CD4-positive, alpha-beta T cell treated with Interleukin-10 for 1 hour (primary cell): ENCODE data around the gene SULT1C2.

Experiments used
- DNase-seq: peaks from one replicate; pipeline ENCODE4 v3.0.0-alpha.2; 2020

The SULT1C2 gene

DNA sequence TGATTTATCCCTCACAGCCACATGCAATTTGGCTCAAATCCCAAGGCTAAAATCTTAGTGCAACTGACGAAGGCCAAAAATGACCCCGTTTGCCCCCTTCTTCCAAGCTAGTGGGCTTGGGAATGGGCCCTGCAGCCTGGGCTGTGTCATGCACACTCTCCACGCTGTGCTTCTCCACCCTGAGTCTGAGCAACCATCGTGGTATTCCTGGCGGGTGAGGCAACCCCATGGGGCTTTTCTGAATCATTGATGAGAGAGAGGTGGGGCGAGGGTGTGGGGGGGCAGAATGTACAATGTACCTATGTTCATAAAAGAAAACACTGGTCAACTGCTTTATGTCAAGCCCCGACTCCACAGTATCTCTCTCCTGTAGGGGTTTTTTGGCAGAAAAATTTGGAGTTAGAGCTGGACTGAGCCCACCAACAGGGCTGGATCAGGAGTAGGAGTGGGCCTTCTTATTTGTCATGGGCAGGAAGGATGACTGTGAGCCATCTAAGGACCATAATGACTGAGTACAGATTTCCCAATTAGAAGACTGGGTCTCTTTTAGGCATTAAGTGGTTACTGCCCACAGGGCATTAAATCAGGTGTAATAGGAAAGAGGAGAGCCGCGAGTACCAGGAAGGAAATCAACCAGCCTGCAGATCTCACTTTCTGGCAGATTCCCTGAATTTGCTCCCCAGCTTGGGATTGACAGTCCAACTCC, 8.9 kb downstream of the SULT1C2 start:
- no peak for DNase-seq

DNA sequence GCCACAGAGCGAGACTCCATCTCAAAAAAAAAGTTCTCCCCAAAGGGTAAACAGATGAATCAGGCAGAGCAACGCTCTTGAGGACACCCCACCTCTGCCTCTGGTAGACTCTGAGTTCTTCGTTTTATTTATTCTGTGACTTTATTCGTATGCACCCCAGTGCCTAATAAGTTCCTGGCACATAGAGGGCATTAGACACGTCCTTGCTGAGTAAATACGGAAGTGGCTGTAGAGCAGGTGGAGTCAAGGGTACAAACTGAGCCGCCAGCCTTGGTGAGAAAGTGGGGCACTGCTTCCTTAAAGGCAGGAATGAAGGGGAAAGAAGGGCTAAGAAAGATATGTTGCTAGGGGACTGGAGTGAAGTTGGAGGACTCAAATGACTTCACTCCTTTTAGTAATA, 12.9 kb downstream of the SULT1C2 start:
- DNase-seq = no peak

DNA sequence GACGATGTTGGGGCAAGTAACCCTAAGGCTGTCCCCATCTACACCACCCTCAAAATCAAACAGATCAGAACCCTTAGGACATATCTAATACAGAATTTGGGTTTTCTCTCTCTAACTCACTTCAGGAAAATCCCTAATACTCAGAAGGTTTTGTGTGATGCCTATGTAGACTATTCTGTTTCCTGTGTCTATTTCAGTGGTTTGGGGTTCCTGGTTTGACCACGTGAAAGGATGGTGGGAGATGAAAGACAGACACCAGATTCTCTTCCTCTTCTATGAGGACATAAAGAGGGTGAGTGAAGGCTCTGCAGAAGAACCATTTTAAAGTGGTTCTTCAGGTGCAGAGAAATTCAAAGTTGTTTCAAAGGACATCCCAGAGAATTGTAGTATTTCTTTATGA, 16.3 kb downstream of the SULT1C2 start:
- no peak for DNase-seq

DNA sequence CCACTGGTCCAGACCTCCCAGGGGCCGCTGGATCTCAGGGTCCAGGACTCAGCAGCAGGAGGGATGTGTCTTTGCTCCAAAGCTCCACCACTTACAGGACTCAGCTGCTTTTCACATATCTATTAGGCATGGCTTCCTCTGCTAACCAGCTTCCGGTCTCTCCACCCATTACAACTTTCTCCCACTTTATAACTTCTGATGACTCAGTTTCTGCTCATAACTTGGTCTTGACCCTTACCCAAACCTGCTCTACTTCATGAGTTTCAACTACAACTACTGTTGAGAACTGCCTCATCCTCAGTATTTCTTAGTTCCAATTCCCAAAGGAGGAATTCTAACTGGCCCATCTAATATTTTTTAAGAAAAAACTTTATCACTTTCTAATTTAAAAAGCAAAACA, 17.2 kb downstream of the SULT1C2 start:
- no peak for DNase-seq

DNA sequence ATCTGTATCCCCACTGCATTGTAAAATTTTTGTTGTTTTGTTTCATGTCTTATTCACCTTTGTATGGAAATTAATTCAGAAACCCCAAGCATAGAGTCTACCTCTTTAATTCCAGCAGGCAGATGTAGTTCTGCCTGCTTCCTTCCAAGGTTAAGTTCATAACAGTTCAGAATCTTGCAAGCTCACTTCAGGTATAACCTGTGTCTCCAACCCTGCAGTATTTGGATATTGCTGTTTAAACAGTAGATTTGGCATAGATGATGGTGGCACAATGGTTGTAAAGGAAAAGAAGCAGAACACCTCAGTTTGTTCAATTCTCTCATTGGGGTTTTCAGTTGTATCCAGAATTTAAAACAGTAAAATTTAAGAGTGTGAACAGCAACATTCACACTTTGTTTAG, 21.2 kb downstream of the SULT1C2 start:
- DNase-seq = no peak

DNA sequence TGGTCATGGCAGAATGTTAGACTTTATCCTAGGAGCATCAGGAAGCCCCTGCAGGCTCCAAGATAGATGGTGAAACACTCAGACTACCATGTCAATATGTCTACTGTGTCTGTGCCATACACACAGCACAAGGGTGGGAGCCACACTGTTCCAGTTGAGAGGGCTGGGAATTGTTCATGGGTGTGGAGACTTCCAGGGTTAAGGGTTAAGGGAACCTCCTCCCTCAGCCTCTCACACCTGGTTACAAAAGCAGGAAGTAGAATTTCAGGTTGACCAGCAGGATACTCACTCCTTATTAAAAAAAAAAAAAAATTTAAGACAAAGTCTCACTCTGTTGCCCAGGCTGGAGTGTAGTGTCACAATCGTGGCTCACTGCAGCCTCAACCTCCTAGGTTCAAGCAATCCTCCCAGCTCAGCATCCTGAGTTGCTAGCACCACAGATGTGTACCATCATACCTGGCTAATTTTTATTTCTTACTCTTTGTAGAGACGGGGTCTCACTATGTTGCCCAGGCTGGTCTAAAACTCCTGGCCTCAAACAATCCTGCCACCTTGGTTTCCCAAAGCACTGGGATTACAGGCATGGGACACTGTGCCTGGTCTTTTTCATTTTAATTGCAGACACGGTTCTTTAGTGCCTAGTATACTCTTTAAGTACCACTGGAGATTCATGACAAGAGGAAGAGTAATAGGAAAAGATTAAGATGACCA, 26.0 kb downstream of the SULT1C2 start:
- no peak for DNase-seq

DNA sequence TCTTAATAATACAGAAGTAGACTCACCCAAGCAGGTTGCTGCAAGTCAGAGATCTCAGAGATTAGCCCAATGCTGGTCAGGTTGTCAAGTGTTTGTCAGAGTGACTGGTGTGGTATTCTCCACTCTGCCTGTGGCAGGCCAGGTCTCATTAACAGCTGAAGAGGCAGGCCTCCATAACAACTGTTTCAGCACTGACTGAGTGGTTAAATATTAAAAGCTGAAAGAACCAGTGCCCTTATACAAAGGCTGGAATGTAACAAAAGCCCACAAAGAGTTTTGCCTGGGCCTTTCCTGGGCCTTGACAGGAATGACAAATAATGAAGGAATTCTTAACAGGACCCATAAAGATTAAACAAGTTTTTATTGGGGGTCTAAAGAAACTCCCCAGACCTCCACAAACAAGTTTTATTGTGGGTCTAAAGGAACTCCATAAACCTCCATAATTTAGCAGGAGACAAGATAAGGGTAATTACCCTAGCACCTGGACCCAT, 26.8 kb downstream of the SULT1C2 start:
- DNase-seq = no peak

DNA sequence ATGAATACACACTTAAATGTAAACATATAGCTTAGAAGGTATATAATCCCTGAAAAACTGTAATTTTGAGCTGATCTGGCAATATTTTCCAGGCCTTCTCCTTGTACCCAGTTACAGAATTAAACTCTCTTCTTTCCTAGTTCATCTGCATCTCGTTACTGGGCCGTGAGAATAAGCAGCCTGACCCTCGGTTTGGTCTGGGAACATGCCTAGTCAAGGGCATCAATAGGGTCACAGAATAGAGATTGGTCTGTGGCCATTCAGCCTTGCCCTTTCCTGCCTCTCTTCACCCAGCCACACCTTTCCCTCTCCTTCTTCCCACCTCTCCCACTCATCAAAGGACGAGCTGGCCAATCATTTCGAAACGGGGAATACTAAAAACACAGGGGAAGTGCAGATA, 27.3 kb downstream of the SULT1C2 start:
- DNase-seq = no peak

DNA sequence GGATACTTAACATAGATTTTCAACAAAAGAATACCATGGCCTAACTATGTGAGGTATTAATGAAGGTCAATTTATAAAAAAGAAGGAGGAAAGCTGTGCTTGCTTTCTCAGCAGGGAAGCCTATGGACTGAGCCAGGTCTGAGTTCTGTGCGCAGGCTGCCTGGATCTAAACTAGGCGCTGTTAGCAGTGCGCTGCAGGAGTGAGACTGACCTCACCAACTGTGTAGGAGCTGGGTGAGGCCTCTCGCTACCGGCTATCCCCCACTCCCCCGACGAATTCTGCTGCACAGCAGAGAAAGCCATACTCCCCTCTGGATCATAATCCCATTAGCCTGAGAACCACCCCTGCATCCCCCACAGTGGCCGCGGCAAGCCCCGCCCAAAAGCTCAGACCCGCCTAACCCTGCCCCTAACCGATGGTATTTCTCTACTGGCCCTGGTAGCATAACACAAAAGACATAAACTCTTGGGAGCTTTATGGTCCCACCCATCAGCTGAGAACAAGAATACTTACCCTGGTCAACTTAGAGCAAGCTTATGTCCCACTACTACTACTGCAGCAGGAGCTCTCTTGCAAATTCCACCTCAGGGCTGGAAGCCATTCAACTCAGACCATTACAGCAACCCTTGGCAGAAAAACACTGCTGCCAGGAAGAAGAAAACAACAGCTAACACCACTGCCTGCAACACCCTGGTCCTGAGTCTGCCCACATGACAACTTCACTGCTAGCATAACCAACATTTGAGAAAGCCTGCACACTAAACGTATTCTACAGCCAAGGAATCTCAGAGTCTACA, 28.0 kb downstream of the SULT1C2 start:
- no peak for DNase-seq

DNA sequence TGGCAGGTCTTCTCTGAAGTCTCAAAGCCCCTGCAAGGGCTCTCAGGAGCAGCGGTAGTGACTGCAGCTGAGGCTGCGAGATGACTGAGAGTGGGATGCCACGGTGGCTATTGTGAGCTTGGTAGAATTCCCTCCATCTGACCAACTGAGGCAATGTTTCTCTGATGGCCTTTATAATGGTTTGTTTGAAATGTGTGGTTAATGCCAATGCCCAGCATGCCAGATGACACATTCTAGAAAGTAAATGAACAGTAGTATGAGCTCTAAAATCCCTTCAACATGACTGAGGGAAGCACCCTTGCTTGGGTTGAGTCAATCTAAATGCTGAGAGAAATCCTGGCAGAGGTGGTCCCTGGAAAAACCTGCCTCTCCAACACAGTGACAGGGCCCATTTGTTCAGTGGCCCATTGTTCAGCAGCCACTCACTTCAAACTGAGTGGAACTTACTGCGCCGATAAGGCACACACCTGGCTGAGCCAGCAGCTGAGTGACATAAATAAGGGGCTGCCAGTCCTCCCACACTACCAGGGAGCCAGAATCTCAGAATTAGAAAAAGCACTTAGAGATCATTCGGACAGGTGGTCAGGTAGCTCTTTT, 31.7 kb downstream of the SULT1C2 start:
- no peak for DNase-seq

DNA sequence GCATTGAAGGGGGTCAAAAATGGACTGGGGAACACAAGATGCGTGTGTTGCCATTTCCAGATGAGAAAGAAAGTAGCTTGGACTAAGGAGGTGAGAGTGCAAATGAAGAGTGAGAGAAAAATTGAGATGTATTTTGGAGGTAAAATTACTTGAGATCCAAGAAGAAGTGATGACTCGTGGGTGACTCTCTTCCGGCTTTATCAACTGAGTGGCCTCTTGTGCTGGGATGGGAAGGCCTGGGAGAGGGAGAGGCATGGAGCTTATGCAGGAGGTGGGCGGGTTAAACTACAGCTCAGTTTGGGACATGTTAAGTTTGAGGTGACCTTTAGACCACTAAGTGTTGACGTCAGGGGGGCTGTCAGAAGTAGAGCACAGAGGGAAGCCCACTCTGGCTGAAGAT, 34.9 kb downstream of the SULT1C2 start:
- no peak for DNase-seq

DNA sequence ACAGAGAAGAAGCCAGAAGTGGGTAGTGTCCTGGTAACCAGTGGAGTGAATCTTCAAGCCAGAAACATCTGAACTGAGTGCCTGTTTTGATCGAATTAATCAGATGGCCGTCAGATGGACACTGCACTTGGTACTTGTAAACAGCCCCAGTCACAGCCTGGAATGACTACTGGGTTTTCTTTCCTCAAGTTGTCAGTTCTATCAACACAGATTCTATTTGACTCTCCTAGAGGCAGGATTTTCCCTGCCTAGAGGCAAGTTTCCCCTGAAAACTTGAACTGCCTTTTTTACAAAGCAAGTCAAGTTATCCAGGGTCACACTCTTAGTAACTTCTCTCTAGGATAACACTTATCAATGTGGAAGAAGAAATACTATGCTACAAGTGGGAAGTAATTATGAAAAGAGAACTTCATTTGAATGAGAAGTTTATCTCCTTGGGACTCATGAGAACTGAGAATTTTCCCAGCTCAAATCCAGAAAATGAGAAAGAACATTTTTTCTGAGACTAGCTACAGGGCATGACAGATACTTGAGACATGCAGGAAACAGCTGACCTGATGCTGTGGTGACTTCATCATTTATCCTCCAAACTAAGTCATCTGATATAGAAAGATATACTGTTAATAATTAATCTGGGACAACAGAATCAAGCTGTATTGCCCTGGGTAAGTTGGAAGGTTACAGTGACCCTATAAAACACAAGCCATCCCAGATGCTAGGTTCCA, 36.0 kb downstream of the SULT1C2 start:
- no peak for DNase-seq

DNA sequence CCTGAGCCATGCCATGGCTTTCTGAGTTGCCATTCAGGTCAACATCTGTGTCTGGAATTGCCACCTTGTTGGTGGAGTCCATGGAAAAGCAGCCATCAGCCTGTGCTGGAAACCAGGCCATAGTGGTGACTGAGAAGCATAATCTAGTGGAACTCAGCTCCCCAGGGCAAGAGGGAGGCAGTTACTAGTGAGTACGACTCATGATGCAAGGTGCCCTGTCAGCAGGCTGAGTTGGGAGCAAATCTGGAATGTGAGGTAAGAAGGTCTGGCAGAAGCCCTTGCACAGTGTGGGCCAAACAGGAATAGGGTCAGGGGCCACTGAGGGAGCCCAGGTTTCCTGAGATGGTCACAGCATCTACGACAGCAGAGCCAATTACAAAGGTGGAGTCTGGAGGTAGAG, 37.1 kb downstream of the SULT1C2 start:
- DNase-seq = no peak

DNA sequence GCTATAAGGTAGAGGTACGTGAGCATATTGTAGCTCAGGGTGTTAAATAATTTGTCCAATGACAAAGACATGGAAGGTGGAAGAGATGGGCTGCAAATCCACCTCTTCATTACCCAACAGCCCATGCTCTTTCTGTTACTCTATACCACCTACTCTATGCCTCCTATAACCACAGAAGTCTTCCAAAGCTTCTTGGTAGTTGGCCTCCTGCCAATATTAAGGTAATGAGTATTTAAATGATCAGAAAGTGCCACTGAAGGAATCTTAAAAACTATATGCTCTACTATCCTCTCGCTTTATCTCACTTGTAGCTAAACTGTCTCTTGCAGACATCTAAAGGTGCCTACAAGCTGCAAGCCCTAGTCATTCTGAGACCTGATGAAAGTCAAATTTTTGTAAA, 41.1 kb downstream of the SULT1C2 start:
- no peak for DNase-seq

DNA sequence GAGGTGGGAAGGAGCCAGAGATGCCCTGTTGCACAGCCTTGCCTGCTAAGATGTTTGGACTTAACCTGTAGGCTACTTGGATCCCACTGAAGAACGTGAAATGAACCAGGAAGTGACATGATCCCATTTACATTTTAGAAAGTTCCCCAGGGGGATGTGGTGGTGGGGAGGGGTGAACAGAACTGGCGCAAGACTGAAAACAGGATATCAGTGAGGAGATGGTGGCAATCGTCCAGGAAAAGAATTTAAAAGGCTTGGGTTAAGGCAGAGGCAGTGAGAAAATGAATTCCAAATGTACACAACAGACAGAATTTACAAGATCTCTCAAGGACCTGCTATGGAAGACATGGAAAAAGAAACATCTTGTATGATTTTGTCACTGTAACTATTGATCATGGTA, 42.3 kb downstream of the SULT1C2 start:
- DNase-seq = no peak

DNA sequence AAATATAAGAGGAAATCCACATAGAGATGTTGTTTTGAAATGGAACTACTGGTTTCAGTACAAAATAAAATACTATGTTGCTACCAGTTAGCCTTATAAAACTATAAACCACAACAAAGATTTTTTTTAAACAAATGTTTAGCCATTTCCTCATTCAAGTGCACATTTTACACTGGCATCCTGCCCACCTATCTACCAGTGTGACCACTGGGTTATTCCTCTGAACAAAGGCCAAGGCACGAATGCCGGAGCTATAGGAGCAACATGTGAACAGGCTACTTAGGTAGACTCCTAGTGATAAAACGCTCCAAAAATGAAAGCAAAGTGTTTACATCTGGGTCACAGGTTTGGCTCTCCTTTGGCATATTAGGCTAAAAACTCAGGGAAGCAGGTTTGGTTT, 57.3 kb downstream of the SULT1C2 start:
- no peak for DNase-seq

DNA sequence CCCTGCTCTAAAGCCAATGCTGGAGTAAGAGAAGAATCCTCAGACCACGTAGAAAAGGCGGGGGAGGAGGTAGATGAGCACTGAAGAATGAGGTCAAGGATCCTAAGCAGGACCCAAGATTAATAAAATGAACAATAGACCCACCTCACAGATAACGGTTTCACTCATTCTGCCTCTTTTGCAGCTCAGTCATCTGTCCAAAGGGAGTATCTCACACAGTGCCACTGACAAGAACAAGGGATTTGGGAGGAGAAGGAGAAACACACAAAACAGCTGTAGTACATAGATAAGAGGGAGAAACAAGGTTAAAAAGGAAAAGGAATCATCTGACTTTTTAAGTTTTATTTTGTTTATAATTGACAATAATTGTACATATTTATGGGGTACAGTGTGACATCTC, 58.1 kb downstream of the SULT1C2 start:
- no peak for DNase-seq

DNA sequence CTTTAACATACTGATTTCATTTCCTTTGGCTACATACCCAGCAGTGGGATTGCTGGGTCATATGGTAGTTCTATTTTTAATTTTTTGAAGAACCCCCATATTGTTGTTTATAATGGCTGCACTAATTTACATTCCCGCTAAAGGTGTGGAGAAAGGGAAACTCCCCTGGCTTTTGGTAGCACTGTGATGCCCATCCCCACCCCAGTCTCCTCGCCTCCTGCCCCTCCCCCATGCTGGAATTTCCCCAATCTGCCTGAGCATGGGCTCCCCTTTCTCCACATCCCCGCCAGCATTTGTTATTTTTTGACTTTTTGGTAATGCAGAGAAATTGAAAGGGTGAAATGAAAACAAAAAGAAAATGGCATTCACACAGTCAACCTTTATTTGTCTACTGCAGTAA, 59.1 kb downstream of the SULT1C2 start:
- DNase-seq = no peak

DNA sequence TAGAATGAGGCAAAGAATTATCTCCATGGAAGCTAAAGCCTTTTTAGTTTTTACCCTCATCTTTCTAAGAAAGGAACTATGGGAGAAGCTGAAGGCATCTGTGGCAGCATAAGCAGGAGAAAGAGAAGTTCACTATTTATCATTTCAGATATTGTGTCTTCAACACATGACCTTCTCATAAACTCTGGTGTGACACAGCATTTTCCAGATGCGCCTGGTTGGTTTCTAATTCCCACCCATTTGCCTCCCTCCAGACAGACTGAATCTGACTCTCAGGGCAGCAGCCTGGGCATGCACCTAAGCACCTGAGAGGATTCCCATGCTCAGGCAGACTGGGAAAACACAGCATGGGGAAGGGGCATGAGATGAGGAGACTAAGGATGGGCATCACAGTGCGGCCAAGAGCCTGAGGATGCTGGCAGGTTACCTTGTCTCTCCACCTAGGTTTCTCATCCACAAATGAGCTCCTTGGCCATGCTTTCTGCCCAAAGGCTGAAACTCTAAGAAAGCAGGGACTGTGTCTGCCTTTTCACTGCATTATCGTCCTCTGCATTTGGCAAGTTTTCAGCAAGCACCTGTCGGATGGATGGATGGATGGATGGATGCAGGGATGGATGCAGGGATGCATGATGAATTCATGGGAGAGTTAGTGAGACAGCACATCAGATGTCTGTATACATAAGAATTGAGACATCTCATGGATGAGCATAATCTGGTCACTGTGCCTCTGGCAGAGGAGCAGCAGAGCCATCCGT, 60.3 kb downstream of the SULT1C2 start:
- no peak for DNase-seq

DNA sequence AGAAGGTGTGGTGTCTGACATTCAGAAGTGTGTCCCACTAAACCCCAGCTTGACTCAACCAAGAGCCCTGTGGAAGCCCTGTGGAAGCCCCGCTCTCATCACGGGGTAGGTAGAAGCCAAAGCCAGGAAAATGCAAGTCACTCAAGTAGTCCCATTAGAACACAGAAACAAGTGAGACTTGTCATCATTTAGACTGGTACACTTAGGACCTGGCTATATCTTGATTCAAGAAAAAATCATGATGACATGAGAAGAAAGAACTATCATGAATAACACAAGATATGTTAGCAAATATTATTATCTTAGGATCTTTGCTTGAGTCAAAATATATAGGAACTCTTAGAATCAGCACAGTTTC, 60.9 kb downstream of the SULT1C2 start:
- DNase-seq = no peak

DNA sequence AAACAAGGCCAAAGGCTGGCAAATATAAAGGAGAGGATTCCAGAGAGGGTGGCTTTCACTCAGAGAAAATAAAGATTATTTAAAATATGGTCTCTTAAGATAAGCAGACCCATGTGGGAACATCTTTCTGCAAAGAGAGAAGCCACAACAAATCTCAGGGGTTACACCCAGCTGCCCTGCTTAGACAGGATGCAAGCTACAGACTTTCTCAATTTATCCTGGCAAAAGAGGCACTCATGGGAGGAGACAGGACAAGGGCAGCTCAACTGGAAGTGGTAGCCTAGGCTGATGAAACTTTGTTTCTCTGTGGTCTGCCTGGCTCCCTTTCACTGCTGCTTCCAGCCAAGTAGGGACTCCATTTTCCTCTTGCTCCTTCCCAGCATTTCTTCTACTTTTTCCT, 63.2 kb downstream of the SULT1C2 start:
- DNase-seq = no peak

DNA sequence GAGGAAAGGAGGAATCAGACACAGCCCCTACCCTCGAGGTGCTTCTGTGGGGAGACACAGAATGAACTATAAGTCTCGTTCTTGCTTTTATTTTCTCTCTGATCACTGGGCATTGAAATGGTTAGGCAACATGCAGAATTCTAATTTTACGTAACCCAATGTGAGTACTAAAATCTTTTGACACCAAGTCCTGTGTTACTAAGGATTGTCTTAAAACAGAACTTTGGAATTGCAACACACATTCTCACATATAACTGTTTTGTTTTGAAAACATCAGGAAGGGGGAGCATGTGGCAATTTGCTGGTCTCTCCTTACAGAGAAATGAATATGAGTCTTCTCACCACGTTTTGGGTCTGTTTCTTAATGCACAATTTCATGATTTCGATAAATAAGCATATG, 65.4 kb downstream of the SULT1C2 start:
- no peak for DNase-seq
